HepG2 (cell line): ENCODE measurements around the gene COQ10B. TPM values are rescaled to one million over a fixed set of nuclear protein-coding genes. Genes with fewer than 3 reads are reported as not detected.

Source experiments
- ARID4A ChIP-seq: sonication (generic); formaldehyde crosslinking; IDR thresholded peaks from 2 replicates; pipeline ENCODE4 v1.5.0; 2020; ENCODE audit warnings: mild to moderate bottlenecking, missing genetic modification reagents, borderline replicate concordance
- ARNT2 ChIP-seq: sonication (generic); formaldehyde crosslinking; IDR thresholded peaks from 2 replicates; pipeline ENCODE4 v1.8.0; 2022; ENCODE audit warnings: mild to moderate bottlenecking, low read depth, missing genetic modification reagents, moderate library complexity
- FOXO4 ChIP-seq: sonication (generic); formaldehyde crosslinking; conservative IDR thresholded peaks from 2 replicates; pipeline ENCODE4 v1.8.1; 2023; ENCODE audit warnings: missing genetic modification reagents
- JARID2 ChIP-seq: sonication (generic); formaldehyde crosslinking; IDR thresholded peaks from 2 replicates; pipeline ENCODE4 v1.8.1; 2023; ENCODE audit warnings: missing genetic modification reagents, inconsistent platforms; ENCODE audit not compliant: insufficient replicate concordance
- MNT ChIP-seq: fragments of 450-650 bp; IDR thresholded peaks from 2 replicates; pipeline ENCODE4 v1.6.1; 2016
- NONO ChIP-seq, 2 experiments: fragments of 450-650 bp in 1 of 2; sonication (generic) in 1 of 2; formaldehyde crosslinking in 1 of 2; IDR thresholded peaks in 1 of 2; conservative IDR thresholded peaks in 1 of 2; 2 replicates each; pipeline versions ENCODE4 v1.6.1 to v1.8.0; 2017 to 2022; ENCODE audit warnings: mild to moderate bottlenecking in 1 of 2, missing genetic modification reagents in 1 of 2, moderate library complexity in 1 of 2
- PAF1 ChIP-seq: IDR thresholded peaks from 2 replicates; pipeline ENCODE4 v1.6.1; 2016; ENCODE audit warnings: missing genetic modification reagents, missing compliant biosample characterization
- RBM39 ChIP-seq: fragments of 200-400 bp; formaldehyde crosslinking; IDR thresholded peaks from one replicate; pipeline ENCODE4 v1.6.1; 2018; ENCODE audit warnings: antibody characterized with exemption, mild to moderate bottlenecking, low read depth, low read length; ENCODE audit not compliant: poor library complexity, severe bottlenecking
- TAF15 ChIP-seq: fragments of 200-400 bp; formaldehyde crosslinking; IDR thresholded peaks from one replicate; pipeline ENCODE4 v1.6.1; 2018; ENCODE audit warnings: mild to moderate bottlenecking, low read depth, low read length; ENCODE audit not compliant: poor library complexity, severe bottlenecking
- ZBTB2 ChIP-seq: sonication (generic); formaldehyde crosslinking; IDR thresholded peaks from 2 replicates; pipeline ENCODE4 v1.8.0; 2022; ENCODE audit warnings: low read depth, missing genetic modification reagents
- ZBTB25 ChIP-seq: IDR thresholded peaks from 2 replicates; pipeline ENCODE4 v1.6.1; 2018; ENCODE audit warnings: missing genetic modification reagents
- ZFYVE20 ChIP-seq: sonication (generic); formaldehyde crosslinking; IDR thresholded peaks from 2 replicates; pipeline ENCODE4 v1.8.0; 2023; ENCODE audit warnings: low read depth, mild to moderate bottlenecking, moderate library complexity, missing genetic modification reagents, borderline replicate concordance
- ZNF230 ChIP-seq: sonication (generic); formaldehyde crosslinking; IDR thresholded peaks from 2 replicates; pipeline ENCODE4 v1.4.0; 2020; ENCODE audit warnings: mild to moderate bottlenecking, missing genetic modification reagents
- ZNF441 ChIP-seq: sonication (generic); formaldehyde crosslinking; IDR thresholded peaks from 2 replicates; pipeline ENCODE4 v1.7.0; 2021; ENCODE audit warnings: missing genetic modification reagents, borderline replicate concordance
- ZNF891 ChIP-seq: sonication (generic); formaldehyde crosslinking; IDR thresholded peaks from 2 replicates; pipeline ENCODE4 v1.5.0; 2020; ENCODE audit warnings: mild to moderate bottlenecking, missing genetic modification reagents
- ZSCAN5A ChIP-seq: sonication (generic); formaldehyde crosslinking; IDR thresholded peaks from 2 replicates; pipeline ENCODE4 v1.8.0; 2022; ENCODE audit warnings: mild to moderate bottlenecking, missing genetic modification reagents, borderline replicate concordance
- polyA plus RNA-seq, 8 experiments: library from polyadenylated mRNA; depleted of rRNA in 3 of 8; stranded (reverse) in 7 of 8; unstranded in 1 of 8; fragments of >200 nt; fragmentation: Illumina TruSeq in 4 of 8; extraction: Trizol in 4 of 8; gene quantifications; 2 replicates each; pipeline versions ENCODE4 v1.2.1 to v1.2.3, GENCODE V29; 2011 to 2016; ENCODE audit warnings: low read depth in 4 of 8, missing spikeins in 1 of 8, mixed read lengths in 1 of 8; ENCODE audit not compliant: insufficient read depth in 1 of 8
- total RNA-seq, 5 experiments: library from RNA; depleted of rRNA; stranded (reverse); fragments of >200 nt; fragmentation: Illumina TruSeq; extraction: Trizol; gene quantifications; 2 replicates each; pipeline ENCODE4 v1.2.3, GENCODE V29; 2016; ENCODE audit warnings: low read depth in 1 of 5

Gene COQ10B
- total and polyA plus RNA-seq, 2 of the 13 experiments (the other 11 are each of a cell fraction or from before 2014, with no cell fraction given) = 4.6 to 34.9 TPM

- TF ChIP-seq JARID2 (peak; percentile 79), ZNF230 (CRISPR knock-in tag) (peak; percentile 95), ZBTB25 (CRISPR knock-in tag) (peak; percentile 99; the same call in 1 of the 2 replicates), PAF1 (CRISPR knock-in tag) (no peak), TAF15 (peak; percentile 98), ZBTB2 (peak; percentile 98), RBM39 (peak; percentile 97), ZNF441 (no peak; the same call in 1 of the 2 replicates), ZNF891 (CRISPR knock-in tag) (peak; percentile 98), FOXO4 (CRISPR knock-in tag) (no peak), NONO (IDR thresholded peaks at IDR 0.05) (no peak), NONO (CRISPR knock-in tag; conservative IDR thresholded peaks at IDR 0.05) (peak; percentile 100), ARID4A (CRISPR knock-in tag) (peak; percentile 99), ARNT2 (peak; percentile 99), ZSCAN5A (peak; percentile 97; the same call in 1 of the 2 replicates), ZFYVE20 (CRISPR knock-in tag) (peak; percentile 17; the same call in 1 of the 2 replicates), MNT (peak; percentile 82)
Observed at GRCh38 chr2:197515739-197516392, 62.5 kb downstream of the COQ10B start, which contains the start of gene MOB4 (continued).
